Stimulated activated CD4-positive, alpha-beta T cell treated with anti-CD3 and anti-CD28 coated beads, TNF-alpha, amount 100 ng/mL, for 1 hour (primary cell): Measurements from ENCODE around the gene ADCY3.
"Not testable (repeated sequence)": the region's sequence is repeated elsewhere in the genome, so short reads cannot be mapped to it uniquely, and the experiment has no call there.

ENCODE experiments used
- DNase-seq, 3 donors: peaks; one replicate each; pipeline ENCODE4 v3.0.0-alpha.2; 2020; ENCODE audit warnings: low read depth in 3 of 3, low spot score in 1 of 3

Gene ADCY3

DNA sequence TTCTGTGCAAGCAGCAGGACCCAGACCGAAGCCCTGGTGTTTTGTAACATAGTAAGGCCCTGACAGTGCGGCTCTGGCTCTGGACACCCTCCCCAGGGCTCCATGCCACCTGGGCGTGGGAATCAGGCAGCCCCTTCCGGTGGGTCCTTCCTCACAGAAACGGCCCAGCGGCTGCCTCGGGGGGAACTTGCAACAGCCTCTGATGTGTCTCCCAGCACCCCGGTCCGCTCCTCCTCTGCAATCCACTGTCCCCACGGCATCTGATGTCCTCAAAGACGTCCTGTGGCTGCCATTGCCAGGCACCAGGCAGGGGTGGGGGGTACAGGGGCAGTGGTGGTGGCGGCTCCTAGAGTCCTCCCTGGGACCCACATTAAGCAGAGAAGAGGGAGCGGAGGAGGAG is 68.0 kb downstream of the ADCY3 start:
- no peak for DNase-seq

GRCh38 chr2:24850944-24851343 is 69.1 kb downstream of the ADCY3 start:
- DNase-seq, result no peak

GRCh38 chr2:24845691-24846090 is 74.3 kb downstream of the ADCY3 start:
- DNase-seq, result no peak

GRCh38 chr2:24844023-24844685 is 75.9 kb downstream of the ADCY3 start:
- DNase-seq, result no peak

GRCh38 chr2:24843330-24843860 is 76.6 kb downstream of the ADCY3 start:
- DNase-seq, result no peak

GRCh38 chr2:24842081-24843050 is 77.7 kb downstream of the ADCY3 start:
- no peak for DNase-seq

DNA sequence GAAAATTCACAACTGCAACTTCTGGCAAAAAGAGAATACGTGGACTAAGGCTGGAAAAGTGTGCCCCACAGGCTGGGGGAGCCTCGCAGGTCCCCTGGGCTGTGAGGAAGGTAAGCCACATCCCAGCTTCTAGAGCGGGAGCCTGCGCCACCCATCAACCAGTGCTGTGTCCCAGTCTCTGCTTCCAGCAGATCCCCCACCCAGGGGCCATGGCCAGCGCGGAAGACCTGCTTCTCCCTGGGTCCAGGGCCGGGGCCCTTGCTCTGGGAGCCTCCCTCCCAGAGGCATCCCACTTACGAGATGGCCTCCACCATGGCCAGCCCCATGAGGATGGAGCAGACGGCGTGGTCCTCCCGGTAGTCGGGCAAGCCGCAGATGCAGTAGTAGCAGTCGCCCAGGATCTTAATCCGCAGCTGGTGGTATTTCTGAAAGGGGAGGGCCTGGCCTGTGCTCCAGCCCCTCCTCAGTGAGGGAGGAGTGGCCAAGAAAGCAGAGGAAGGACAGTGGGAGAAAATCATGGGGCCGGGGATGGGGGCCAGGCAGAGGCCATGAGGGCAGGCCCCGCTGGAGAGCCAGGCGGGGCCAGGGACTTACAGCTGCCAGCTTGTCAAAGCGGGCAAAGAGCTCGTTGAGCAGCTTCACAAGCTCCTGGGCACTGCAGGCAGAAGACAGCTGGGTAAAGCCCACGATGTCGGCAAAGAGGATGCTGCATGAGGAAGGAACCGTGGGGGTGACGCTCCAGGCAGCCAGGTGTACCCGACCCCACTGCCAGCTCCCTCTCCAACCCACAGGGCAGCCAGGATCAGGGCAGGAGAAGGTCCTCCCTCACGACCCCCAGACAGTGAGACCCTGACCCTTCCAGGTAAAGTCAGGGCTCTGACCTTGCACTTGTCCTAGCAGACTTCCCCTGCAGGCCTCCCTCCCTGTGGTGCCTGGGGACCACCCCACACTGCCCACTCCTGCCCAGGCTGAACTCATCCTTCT is 78.8 kb downstream of the ADCY3 start:
- DNase-seq, result no peak

DNA sequence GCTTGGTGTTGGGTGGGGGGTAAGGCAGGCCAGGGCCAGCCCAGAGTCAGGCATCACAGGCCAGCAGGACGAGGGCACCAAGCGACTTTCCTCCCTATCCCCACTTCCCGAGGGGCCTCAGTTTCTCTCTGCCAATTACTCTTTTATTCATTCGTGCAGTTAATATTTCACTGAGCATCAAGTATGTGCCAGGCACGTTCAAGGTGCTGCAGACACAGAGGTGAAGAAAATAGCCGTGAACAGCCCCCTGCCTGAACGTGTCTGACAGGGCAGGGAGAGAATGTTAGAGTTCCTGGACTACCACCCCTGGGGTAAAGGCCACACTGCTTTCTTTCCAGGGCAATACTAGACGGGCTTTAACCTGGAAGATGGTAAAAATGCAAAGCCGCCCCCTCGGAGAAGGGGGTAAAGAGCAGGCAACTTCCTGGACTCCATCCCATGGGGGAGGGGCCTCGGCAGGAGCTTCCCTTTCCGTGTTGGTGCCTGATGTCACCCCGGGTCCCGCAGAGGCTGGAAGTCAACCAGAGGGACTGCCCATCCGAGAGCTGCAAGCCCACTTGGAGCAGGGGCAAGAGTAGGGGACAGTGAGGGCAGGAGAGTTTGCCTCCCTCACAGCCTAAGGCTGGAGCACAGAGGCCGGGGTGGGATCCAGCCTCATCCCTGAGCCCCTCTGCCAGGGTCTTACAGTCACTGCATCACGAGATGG is 79.7 kb downstream of the ADCY3 start:
- no peak for DNase-seq

DNA sequence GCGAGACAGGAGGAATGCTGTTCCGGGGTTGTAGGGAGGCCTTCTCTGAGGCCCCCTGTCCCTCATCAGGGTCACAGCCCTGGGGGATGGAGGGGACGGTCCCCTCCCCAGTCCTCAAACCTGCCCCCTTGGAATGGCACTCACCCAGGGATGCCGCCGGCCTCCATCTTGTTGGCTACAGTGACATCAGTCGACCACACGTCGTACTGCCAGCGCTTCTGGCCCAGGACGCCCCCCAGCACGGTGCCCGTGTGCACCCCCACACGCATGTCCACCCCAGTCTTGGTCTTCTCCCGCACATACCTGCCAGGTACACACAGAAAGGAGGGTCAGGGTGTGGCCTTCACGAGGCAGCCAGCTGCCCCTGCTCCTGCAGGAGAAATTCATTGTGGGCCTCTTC is 80.3 kb downstream of the ADCY3 start:
- DNase-seq, result no peak

- DNase-seq, result no peak
These were observed 81.5 kb downstream of the ADCY3 start for GRCh38 chr2:24838541-24838940.

DNA sequence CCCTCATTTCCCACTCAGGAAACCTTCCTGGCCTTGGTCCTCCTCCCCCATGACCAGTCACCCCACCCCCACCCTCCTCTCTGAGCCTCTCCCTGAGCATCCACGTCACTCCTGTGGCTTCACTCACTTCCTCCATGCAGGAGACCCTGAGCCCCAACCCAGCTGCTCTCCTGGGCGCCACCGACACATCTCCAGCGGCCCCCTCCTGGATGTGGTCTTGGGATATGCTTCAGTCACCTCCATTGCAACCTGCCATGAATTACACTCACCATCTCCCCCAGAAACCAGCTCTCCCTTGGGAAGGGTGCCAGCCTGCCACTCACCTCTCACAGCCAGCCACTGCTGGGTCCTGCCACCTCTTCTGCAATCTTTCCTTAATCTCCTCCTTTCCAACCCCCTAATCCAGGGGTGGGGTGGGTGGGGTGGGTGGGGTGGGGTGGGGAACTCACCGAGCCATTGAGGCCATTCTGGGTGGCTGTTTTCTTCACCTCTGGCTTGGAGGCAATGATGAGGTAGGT is 82.0 kb downstream of the ADCY3 start:
- no peak for DNase-seq

- no peak for DNase-seq
These were observed 83.3 kb downstream of the ADCY3 start for GRCh38 chr2:24836706-24837105.

DNA sequence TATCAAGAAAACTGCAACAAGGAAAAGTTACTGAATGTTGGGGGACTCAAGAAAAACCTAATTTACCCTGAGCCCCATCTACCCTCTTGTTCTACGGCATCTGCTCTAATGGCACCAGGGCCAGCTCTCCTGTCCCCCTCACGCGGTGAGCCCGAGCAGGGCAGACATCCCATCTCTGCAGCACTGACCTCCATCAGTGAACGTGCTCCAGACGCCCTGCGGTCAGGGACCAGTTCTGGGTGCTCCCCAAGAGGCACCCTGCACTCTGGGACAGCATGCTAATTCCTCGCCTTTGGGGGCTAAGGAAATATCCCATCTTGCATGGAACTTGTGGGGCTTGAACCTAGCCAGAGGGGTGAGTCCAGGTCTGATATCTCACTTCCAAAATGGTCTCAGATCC is 83.8 kb downstream of the ADCY3 start:
- DNase-seq, result no peak

DNA sequence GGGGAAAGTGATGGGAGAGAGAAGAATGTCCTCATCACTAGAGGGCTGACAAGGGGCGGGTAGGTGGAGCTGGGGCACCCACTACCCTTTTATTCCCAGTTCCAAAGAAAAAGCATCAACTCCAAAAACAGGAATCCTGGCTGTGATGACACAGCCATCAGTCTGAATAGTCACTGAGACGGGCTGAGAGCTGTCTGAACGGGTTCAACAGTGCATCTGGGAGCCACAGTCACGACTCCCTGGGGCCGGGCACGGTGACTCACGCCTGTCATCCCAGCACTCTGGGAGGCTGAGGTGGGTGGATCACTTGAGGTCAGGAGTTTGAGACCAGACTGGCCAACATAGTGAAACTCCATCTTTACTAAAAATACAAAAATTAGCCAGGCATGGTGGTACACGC is 84.6 kb downstream of the ADCY3 start:
- DNase-seq, result not testable (repeated sequence)

GRCh38 chr2:24834733-24835395 is 85.2 kb downstream of the ADCY3 start:
- no peak for DNase-seq

DNA sequence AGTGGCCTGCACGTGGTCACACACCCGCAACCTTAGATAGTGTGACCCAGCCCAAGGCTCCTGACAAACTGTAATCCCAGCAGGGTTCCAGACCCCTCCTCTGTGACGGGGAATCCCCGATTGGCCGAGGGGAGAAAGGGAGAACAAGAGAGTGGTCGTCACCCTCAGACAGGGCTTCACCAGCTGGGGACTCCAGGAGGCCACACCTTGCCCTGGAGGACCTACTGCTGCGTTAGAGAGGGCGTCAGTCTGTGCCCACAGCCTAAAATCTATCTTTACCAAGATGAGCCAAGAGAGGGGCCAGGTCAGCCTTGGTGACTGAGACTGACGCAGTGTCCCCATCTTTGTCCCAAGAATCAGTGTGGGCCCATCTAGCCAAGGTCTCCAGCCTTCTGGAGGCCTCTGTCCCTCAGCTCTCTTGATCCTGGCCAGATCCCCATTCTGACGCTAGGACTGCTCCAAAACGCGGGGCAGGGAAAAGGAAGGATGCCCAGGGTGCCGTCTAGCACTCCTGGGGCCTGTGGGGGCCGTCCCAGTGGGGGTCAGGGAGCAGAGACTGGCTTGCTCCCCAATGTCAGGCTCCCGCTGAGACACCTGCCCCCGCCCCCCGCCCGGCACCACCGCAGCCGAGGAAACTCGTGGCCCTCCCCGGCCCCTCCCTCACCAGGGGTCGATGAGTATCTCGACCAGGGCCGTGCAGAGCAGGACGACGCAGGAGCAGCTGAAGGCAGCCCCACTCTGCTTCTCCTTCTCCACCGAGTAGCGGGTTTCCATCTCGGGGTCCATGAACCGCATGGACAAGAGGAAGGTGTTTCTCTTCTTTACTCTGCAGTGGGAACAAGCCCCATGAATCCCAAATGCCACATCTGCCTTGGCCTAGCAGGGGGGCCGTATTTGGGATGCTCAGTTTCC is 86.0 kb downstream of the ADCY3 start:
- DNase-seq, result no peak

DNA sequence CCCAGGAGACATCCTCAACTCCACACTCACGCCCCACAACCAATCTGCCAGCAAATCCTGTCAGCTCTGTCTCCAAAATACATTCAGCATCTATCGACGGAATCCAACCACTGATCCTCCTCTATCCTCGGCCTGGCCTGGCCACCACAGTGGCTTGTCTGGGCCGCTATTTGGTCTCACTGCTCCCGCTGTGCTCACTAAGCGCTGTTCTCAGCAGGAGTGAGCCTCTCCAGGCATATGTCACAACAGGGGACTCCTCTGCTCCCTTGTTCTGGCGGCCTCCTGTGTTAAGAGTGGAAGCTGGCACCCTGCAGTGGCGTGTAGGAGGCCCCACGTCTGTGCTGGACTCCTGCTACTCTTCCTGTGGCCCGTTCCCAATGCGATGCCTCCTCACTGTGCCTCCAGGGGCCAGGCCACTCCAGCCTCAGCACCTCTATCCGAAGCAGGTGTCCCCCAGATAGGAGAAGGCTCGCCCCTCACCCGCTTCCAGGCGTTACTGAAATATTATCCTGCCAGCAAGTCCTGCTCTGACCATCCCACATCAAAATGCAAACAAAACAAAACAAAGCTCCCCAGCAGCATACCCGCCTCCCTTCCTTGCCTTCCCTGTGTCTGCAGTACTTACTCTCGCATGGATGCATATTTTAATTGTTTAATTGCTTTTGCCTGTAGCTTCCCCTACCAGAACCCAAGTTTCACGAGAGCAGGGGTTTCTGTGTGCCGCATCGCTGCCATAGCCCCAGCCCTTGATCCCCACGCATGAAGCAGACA is 86.9 kb downstream of the ADCY3 start:
- DNase-seq, result no peak

DNA sequence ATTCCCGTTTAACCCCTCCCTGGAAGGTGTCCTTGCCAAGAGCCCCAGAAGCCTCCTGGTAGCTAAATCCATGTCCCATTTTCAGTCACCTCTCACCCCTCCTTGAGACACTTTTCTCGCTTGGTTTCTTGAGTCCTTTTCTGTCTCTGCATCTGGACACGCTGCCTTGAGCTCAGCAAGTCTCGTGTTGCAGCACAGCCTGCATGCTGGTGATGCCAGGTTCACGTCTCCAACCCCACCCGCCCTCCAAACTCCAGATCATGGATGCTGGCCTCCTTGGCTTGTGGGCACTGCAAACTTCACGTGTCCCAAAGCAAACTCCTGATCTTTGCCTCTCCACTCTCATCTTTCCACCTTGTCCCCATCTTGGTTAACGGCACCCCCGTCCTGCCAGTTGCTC is 87.5 kb downstream of the ADCY3 start:
- DNase-seq, result no peak
